DND-41 (cell line): ENCODE results near the gene ACOXL.

ENCODE experiments used
- EZH2 ChIP-seq: IDR thresholded peaks from 3 replicates; pipeline ENCODE4 v1.6.1; 2012; ENCODE audit warnings: borderline replicate concordance, low read depth, mild to moderate bottlenecking, moderate library complexity, low read length, inconsistent platforms; ENCODE audit not compliant: severe bottlenecking
- TF ChIP-seq, protein P1 (sequence below): IDR thresholded peaks from 2 replicates; pipeline ENCODE4 v1.5.1; 2012; ENCODE audit warnings: borderline replicate concordance, low read length, moderate library complexity, mild to moderate bottlenecking; ENCODE audit not compliant: poor library complexity, severe bottlenecking; ENCODE audit errors: extremely low read depth

- TF ChIP-seq, protein P1, sequence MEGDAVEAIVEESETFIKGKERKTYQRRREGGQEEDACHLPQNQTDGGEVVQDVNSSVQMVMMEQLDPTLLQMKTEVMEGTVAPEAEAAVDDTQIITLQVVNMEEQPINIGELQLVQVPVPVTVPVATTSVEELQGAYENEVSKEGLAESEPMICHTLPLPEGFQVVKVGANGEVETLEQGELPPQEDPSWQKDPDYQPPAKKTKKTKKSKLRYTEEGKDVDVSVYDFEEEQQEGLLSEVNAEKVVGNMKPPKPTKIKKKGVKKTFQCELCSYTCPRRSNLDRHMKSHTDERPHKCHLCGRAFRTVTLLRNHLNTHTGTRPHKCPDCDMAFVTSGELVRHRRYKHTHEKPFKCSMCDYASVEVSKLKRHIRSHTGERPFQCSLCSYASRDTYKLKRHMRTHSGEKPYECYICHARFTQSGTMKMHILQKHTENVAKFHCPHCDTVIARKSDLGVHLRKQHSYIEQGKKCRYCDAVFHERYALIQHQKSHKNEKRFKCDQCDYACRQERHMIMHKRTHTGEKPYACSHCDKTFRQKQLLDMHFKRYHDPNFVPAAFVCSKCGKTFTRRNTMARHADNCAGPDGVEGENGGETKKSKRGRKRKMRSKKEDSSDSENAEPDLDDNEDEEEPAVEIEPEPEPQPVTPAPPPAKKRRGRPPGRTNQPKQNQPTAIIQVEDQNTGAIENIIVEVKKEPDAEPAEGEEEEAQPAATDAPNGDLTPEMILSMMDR = no peak
- no peak for TF ChIP-seq EZH2
Observed at GRCh38 chr2:110714452-110715224, 17.7 kb upstream of the ACOXL start.
